ENCODE data around the gene TTLL4.
"Not testable (repeated sequence)": the region's sequence is repeated elsewhere in the genome, so short reads cannot be mapped to it uniquely, and the experiment has no call there.

Gene TTLL4

DNA sequence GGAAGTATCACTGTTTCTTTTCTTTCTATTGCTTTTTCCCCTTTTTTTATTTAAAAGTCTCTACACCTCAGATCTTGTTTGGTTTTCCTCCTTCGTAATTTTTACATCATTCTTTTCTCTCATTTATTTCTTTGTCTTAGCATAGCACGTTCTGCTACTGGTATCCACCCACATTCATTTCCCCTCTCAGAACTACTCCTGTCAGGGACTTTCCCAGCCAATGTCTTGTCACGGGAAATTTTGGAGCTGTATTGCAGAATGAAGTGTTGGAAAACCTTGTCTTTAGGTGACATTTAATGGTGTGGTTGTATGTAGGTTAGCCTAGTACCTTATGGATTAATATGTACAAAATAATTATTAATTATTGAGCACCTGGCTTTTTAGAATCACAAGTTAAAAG is 34.0 kb downstream of the TTLL4 start:
- no peak for DNase-seq (ENCODE audit: low read depth in 2 of 2)

DNA sequence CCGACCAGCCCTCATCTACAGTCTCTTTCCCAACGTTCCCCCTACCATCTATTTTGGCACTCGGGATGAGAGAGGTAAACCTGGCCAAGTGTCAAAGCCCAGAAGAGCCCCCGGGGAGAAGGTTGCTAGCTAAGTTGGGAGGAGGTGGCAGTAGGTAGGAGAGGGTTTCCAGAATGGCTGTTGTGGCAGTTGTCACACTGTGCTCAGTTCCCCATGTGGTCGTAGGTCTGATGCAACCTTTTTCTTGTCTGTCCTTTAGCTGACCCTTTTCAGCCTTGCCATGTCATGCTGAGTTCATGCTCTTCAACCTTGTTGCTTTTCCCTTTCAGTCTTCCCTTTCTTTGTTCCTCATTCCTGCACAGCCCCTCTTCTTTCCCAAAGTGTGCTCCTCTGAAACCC is 34.5 kb downstream of the TTLL4 start:
- no peak for DNase-seq (ENCODE audit: low read depth in 2 of 2)

DNA sequence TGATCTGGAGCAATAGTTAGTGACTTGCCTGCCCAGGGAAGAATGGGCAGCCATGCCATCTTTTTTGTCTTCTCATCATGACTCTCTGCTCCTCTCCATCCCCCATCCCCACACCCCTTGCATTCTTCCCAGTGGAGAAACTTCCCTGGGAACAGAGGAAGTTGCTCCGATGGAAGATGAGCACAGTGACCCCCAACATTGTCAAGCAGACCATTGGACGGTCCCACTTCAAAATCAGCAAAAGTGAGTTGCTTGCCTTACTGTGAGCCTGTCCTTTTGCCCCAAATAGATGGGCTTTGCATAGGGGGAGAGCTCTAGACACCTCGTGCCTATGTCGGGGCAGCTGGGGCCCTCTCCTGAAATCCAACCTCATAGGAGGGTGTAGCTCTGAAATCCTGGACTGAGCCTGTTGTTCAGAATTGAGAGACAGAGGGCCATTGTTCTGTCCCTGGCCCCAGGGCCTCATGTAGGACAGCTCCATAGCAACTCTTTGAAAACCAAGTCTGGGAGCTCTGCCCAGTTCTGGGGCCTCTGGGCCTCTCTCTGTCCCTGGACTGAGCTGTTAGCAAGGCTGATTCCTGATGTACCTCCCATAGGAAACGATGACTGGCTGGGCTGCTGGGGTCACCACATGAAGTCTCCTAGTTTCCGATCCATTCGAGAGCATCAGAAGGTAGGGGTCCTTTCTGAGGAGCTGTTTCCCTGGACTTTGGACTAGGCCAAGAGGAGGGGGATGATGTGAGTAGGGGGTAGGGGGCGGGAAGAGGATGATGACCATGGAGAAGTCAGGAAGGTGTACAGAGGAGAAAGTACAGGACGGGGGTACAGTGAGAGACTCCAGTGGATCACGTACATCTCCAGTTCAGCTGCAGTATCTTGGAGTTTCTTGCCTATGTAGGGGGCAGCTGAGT is 35.2 kb downstream of the TTLL4 start:
- no peak for DNase-seq (ENCODE audit: low read depth in 2 of 2)

DNA sequence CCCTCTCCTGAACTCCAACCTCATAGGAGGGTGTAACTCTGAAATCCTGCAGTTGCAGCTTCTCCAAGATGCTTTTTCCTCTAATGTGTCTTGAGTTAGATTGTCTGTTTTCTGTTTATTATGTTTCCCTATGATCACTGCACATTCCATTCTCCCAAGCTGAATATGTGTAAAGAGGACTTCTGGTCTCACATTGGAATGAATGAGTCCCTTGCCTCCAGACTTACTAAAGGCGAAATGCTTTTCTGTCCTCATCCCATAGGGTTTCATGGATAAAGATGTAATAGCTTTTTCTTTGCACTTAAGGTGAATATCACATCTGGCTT is 35.8 kb downstream of the TTLL4 start:
- DNase-seq (ENCODE audit: low read depth in 2 of 2) = no peak

DNA sequence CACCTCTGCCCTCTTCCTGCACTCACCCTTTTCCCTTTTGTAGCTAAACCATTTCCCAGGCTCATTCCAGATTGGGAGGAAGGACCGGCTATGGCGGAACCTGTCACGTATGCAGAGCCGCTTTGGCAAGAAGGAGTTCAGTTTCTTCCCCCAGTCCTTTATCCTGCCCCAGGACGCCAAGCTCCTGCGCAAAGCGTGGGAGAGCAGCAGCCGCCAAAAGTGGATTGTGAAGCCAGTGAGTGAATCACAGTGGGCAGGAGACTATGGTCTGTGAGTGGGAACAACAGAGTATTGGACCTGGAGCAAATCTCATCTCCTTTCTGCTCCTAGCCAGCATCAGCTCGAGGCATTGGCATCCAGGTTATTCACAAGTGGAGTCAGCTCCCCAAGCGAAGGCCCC is 36.3 kb downstream of the TTLL4 start:
- DNase-seq (ENCODE audit: low read depth in 2 of 2) = no peak

DNA sequence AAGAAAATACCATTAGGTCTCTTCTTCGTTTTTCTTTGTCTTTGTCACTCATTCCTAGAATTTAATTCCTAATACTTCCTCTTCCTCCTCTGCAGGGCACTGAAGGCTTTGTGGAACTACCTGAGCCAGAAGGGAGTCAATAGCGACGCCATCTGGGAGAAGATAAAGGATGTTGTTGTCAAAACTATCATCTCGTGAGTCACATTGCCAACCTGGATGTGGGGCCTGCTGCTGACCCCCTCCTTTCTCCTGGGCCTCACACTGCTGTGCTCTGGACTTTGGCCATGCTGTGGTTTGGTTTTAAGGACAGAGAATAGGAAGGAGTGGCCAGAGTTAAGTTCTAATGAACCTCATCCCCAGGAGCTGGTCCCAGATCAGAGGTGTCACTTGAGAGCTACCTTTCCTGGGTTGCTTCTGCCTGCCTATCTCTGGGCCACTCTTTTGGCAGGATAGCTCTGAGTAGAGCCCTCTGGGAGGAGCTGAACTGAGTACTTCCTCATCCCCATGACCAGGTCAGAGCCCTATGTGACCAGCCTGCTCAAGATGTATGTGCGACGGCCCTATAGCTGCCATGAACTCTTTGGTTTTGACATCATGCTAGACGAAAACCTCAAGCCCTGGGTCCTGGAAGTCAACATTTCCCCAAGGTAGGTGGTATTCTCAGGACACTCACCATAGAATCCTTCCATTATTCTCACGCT is 38.3 kb downstream of the TTLL4 start:
- no peak for DNase-seq (ENCODE audit: low read depth in 2 of 2)

DNA sequence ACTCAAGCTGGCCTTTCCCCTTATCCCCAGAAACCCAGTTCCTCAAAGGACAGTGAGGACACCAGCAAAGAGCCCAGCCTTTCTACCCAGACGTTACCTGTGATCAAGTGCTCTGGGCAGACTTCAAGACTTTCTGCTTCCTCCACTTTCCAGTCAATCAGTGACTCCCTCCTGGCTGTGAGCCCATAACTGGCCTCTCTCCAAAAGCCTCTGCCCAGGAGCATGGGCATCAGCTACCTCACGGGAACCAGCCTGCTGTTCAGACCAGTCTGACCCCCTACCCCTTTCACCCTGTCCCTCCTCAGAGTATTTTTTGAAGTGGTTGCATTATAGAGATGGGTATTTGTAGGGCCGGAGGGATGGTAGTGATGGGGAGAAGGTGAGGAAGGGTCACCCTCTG is 43.6 kb downstream of the TTLL4 start:
- DNase-seq (ENCODE audit: low read depth in 2 of 2) = no peak

DNA sequence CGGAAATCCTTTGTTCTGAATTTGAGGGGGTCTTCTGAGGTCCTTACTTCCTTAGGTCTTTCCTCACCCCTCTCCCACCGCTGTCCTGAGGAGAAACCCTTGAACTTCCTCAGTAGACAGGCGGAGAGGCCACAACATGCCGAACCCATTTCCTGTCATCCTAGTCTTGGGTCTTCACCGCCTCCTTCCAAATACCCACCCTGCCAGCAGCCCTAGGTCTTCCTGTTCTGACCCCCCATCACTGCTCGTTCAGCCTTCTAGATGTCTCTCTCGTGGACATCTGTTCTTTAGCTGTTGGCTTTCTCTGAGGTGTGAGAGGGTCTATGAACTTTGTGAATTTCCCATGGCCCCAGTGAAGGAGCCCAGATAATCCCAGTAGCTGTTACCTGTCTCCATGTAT is 44.1 kb downstream of the TTLL4 start:
- no peak for DNase-seq (ENCODE audit: low read depth in 2 of 2)

DNA sequence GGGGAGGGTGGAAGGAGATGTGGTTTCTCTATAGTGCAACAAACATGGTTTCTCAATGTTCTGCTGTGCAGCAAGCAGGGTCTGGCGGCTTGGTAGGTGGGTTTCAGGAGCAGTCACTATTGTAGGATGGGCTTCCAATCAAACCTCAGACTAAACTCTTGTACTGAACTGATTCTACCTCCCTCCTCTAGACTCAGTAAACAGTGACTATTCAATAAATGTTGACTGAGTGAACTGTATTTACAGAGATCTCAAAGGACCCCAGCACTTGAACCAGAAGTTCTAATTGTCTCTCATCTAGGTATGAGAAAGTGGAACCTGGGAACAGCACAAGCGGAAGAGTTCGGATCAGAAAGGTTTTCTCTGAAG is 44.5 kb downstream of the TTLL4 start:
- DNase-seq (ENCODE audit: low read depth in 2 of 2) = no peak

DNA sequence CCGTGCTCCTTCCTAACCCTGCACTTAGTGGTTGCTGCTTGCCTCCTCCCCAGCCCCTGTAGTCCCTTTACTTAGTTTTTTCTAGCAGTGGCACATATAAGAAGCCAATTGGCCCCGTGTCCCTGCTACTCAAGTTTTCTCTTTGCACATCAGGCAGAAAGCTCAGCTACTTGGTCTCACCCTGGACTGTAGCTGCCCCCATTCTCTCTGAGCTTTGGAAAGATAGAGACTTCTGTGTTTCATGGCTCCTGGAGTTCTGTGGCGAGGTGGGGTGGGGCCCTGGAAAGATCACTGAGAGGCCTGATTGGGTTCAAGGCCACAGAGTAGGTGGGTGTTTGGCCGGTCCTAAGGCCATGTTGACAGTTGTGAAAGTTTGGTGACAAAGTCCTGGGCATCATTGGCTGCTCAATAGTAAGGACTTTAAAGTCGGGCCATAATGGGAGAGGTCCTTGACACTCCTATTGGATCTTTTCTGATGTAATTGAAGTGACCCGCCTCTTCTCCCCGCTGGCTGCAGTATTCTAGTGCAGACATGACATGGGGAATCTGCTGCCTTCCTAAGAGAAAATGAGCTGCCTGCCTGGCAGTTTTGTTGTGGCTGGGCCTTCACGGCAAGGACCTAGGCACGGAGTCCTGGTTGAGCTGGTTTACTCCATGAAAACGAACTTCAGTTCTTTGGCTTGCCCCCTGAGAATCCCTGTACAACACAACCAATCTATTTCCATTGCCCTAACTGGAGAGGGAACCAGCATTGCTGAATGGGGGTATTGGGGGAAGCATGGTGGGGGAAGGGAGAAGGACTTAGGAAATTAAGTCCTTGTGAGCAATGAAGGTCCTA is 45.2 kb downstream of the TTLL4 start:
- no peak for DNase-seq (ENCODE audit: low read depth in 2 of 2)

DNA sequence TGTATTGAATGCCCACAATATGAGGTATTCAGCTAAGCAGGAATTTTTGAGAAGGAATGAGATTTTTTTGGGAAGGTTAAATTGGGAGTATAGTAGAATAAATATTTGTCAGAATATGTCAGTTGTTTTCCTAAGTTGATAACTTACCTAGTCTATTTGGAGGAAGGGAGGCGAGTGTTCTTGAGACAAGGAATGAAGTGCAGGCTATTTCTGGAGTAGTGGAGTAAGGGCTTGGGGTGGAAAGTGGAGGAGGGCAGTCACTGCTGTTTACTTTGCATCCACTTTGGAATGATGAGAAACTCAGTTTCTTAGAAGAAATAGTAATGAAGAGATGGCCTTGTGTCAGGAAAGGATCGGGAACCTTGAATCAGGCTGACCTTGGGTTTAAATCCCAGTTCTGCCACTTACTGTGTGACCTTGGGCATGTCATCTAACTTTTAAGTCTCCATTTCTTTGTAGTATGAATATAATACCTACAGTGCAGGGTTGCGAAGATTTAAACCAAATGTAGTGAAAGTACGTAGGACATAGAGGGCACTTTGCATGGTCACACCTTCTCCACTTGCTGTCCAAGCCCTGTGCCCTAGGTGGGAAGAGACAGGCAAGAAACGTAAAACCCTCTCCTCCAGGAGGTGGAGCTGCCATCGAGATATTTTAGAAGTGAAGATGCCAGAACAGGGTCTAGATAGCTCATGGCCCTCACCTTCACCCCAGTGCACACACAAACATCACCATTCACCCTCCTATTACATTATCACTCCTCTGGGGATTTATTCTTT is 46.2 kb downstream of the TTLL4 start:
- no peak for DNase-seq (ENCODE audit: low read depth in 2 of 2)

DNA sequence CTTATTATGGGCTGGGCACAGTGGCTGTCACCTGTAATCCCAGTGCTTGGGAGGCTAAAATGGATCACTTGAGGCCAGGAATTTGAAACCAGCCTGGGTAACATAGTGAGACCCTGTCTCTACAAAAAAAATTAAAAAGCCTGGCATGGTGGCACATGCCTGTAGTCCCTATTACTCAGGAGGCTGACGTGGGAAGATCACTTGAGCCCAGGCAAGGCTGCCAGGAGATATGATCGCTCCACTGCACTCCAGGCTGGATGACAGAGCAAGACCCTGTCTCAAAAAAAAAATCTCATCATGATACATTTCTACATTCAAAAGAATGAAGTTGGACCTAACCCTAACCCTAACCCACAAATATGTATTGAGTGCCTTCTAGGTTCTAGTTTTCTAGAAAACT is 51.2 kb downstream of the TTLL4 start:
- DNase-seq (ENCODE audit: low read depth in 2 of 2) = no peak

DNA sequence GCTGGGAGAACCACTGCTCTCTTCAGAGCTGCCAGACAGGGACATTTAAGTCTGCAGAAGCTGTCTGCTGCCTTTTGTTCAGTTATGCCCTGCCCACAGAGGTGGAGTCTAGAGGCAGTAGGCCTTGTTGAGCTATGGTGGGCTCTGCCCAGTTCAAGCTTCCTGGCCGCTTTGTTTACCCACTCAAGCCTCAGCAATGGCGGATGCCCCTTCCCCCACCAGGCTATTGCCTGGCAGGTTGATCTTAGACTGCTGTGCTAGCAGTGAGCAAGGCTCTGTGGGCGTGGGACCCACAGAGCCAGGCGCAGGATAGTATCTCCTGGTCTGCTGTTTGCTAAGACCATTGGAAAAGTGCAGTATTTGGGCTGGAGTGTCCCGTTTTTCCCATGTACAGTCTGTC is 62.1 kb downstream of the TTLL4 start:
- DNase-seq (ENCODE audit: low read depth in 2 of 2) = not testable (repeated sequence)

DNA sequence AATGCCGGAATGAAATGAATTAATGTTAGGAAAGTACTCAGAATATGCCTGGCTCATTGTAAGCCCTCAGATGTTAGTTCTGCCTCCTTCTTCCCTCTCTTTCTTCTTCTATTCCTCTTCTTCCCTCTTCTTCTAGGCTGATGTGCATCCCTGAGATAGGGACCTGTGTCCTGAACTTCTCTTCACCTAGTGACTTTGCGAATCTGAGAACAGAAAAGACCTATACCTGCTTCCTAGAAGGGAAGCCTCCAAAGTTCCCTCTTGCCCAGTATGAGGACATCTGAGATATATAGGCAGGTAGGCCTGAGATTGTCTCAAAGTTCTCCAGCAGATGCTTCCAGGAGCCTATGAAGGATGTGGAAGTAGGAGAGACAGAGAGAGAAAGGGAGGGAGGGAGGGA is 63.2 kb downstream of the TTLL4 start:
- DNase-seq (ENCODE audit: low read depth in 2 of 2) = no peak

DNA sequence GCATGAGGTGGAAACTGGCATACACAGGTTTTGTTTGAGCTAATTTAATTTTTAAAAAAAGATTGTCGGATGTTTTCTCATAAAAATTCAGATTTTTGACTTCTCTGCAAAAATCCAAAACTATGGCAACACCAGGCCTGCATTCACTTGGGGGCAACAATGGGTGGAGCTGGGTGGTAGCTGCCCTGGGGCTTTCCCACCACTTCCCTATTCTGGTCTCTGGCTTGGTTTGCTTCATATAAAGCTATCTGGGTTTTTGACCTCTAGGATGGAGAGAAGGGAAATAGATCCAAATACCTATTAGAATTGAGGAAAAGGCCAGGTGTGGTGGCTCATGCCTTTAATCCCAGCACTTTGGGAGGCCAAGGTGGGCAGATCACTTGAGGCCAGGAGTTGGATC is 65.9 kb downstream of the TTLL4 start:
- no peak for DNase-seq (ENCODE audit: low read depth in 2 of 2)

DNA sequence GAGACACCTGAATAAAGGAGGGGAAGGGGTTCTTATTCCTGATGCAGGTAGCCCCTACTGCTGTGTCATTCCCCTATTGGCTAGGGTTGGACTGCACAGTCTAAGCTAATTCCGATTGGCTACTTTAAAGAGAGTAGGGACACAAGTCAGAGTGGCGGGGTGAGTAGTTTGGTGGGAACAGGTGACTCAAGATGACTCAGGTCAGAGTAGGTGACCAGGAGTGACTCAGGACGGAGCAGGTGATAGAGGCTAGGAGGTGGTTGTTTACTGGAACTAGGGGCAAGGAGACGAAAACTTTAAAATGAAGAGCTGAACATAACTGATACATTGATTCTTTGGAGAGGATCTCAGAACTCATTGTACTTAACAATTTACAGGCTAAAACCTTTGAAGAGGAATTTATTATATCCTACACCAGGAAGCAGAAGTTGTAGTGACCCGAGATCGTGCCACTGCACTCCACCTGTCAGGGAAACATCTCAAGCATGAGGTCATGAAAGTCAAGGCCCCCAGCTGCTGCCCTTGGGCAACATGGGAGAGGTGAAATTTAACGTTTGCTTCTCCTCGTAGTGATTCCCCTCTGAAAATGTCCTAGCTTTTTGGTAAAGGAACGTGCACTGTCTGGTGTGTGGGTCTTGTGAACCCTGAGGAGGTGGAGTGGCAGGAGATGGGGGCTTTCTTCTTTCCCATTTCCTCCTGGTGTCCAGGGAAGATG is 66.8 kb downstream of the TTLL4 start:
- no peak for DNase-seq (ENCODE audit: low read depth in 2 of 2)

DNA sequence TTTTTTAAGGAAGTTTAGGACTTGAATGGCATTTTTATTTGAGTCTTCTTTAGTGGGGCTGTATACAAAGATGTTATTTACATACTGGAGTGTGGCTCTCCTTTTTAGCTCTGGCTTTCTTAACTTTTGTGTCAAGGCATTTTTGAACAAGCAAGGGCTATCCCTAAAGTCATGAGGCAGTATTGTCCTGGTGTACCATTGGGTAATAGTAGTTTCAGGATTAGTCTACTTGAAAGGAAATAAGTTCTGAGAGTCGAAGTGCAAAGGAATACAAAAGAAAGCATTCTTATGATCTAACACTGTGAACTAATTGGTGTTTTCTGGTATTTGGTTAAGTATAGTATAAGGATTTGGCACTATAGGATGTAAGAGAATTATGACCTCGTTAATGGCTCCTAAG is 69.4 kb downstream of the TTLL4 start:
- no peak for DNase-seq (ENCODE audit: low read depth in 2 of 2)

DNA sequence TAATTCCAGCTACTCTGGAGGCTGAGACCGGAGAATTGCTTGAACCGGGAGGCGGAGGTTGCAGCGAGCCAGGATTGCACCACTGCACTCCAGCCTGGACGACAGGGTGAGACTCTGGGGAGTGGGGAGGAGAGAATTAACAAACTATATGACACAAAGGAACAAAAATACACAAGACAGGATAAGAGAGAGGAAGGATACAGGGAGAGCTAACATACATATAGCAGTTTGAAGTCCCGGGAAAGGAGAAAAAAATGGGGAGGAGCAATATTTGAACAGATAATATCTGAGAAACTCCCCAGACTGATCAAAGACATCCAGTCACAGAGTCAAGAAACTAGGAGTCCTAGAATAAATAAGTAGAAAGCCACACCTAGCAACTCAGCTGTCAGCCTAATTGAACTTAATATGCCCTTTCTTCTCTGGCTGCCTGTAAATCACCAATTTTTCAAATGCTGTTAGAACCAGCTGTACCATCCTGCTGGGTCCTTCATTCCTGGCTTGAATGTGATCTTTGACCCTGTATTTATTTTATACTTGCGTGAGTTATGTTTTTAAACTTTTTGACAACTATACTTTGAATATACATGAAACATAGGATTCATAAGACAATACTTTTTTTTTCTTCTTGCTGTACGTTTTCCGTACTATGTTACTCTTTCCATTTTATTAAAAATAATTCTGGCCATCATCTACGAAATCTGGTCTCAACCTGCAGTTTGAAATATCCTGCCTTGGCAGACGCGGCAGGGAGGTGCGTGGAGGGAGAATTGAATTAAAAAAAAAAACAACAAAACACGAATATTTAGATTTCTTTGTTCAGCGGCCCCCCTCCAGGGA is 70.4 kb downstream of the TTLL4 start:
- DNase-seq (ENCODE audit: low read depth in 2 of 2) = no peak

DNA sequence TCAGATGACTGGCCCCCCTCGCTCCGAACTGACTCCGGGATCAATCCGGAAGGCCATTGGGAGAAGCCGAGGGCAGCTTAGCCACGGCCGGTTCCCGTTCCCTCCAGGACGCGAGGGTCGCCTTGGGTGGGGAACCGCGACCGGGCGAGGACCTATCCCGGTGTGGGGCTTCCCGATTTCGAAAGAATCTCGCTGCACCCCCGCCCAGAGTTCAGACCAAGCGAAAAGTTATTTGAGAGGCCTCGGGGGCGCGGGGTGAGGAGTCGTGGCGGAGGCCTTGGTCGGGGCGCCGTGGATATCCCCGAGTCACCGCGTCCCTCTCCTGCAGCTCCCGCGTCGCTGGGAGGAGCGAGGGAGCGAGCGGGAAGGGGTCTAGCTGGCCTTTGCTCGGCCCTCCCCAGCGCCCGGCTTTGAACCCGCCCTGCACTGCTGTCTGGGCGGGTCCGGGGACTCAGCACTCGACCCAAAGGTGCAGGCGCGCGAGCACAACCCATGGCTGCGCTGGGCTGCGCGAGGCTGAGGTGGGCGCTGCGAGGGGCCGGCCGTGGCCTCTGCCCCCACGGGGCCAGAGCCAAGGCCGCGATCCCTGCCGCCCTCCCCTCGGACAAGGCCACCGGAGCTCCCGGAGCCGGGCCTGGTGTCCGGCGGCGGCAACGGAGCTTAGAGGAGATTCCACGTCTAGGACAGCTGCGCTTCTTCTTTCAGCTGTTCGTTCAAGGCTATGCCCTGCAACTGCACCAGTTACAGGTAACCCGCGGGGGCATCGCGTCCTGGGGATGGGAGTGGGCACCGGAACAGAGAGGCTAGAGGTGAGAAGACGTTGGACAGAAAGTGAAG is 71.3 kb downstream of the TTLL4 start, which contains the start of gene CYP27A1:
Gene CYP27A1, plus strand, starts transcription at position 457 of the 837 bp plus-strand sequence. Its CDS starts 36 bp downstream, at position 493.
- DNase-seq (ENCODE audit: low read depth in 2 of 2) = no peak

All from activated CD8-positive, alpha-beta memory T cell treated with anti-CD3 and anti-CD28 coated beads for 4 hours (primary cell).